Liver (tissue), 2 donors: ENCODE data around the gene BANP.

ENCODE experiments used
- FOXA1 ChIP-seq: IDR thresholded peaks from 2 replicates; pipeline ENCODE4 v1.6.1; 2016; ENCODE audit warnings: antibody characterized with exemption
- GABPA ChIP-seq, 2 donors: IDR thresholded peaks in 1 of 2; conservative IDR thresholded peaks in 1 of 2; 2 replicates each; pipeline ENCODE4 v1.6.1; 2016; ENCODE audit warnings: antibody characterized with exemption in 2 of 2, mild to moderate bottlenecking in 1 of 2, moderate library complexity in 1 of 2
- donor health status: healthy.

DNA sequence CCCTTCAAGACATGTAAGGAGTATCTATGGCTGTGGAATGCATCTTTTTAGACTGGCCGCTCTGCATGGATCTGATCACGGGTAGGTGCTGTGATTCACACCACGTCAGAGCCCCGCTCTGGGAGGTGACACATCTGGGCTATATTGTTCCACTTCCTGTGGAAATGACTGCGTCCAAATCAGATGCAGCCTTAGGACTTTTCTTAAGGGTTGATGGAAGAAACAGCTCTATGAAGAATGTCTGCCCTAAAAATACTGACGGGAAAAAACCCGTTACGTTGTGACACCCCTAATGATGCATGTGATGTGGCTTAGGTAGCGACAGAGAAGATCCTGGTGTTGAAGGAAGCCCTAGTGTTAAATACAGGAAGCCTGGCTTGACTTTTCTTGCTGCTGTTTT is 12.2 kb downstream of the BANP start:
- no peak for TF ChIP-seq GABPA (IDR thresholded peaks at IDR 0.05 in 1 of 2, conservative IDR thresholded peaks at IDR 0.05 in 1 of 2)
- no peak for TF ChIP-seq FOXA1
